Breast epithelium (tissue), 3 donors: ENCODE measurements around the gene RPRD2.

ENCODE experiments used
- CTCF ChIP-seq, 3 donors: fragments of 450-650 bp; IDR thresholded peaks; one replicate each; pipeline ENCODE4 v1.5.1; 2016 to 2017; ENCODE audit warnings: antibody characterized with exemption in 3 of 3, mild to moderate bottlenecking in 3 of 3, moderate library complexity in 3 of 3
- POLR2A ChIP-seq: fragments of 450-650 bp; IDR thresholded peaks from one replicate; pipeline ENCODE4 v1.6.1; 2016; ENCODE audit warnings: antibody characterized with exemption, mild to moderate bottlenecking, moderate library complexity
- POLR2AphosphoS5 ChIP-seq, 3 donors: sonication (generic); formaldehyde crosslinking; IDR thresholded peaks; one replicate each; pipeline ENCODE4 v1.6.1; 2017; ENCODE audit warnings: antibody characterized with exemption in 3 of 3

GRCh38 chr1:150392627-150393026, 28.7 kb downstream of the RPRD2 start:
- TF ChIP-seq POLR2A, result no peak
- TF ChIP-seq CTCF (IDR thresholded peaks at IDR 0.05), result no peak
- no peak for TF ChIP-seq POLR2AphosphoS5 (IDR thresholded peaks at IDR 0.05)
